ENCODE results near the gene GAGE12J. TPM values are rescaled to one million over a fixed set of nuclear protein-coding genes. Genes with fewer than 3 reads are reported as not detected.
"Not testable (repeated sequence)": the region's sequence is repeated elsewhere in the genome, so short reads cannot be mapped to it uniquely, and the experiment has no call there.

Gene GAGE12J, protein sequence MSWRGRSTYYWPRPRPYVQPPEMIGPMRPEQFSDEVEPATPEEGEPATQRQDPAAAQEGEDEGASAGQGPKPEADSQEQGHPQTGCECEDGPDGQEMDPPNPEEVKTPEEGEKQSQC
- total RNA-seq (2021) (not detected in 2 replicates), Bru-seq, nascent RNA (not detected), BruChase-seq, experiment 1, labeled RNA remaining after a 2-hour chase (not detected), BruChase-seq, experiment 2, labeled RNA remaining after a 6-hour chase (not detected)
- long read RNA-seq, result 0 reads

- H4K20me1 ChIP-seq (ENCODE audit: insufficient read depth); H3K36me3 ChIP-seq (ENCODE audit: low read depth); H3K27ac ChIP-seq; H3K9me2 ChIP-seq (ENCODE audit: insufficient read depth); DNase-seq; POLR2A ChIA-PET (ENCODE audit: unreplicated experiment); H3K4me3 ChIP-seq; H3K79me2 ChIP-seq (ENCODE audit: low read depth); BruUV-seq (replicated peaks); H2AFZ ChIP-seq; H3K4me1 ChIP-seq (replicated peaks; ENCODE audit: insufficient read depth); H3K27me3 ChIP-seq (ENCODE audit: insufficient read depth, low read depth); H3K9me3 ChIP-seq (ENCODE audit: insufficient read depth, low read depth); H3F3A ChIP-seq (ENCODE audit: insufficient read depth, low read depth); CTCF ChIA-PET; H3K4me2 ChIP-seq; intact Hi-C loops (cut with micrococcal nuclease; ENCODE audit: unreplicated experiment): not testable (repeated sequence)
Measured at GRCh38 chrX:49321737-49322136, at the start of gene GAGE12J. Gene GAGE12J, plus strand, starts transcription at chrX:49322037. Its CDS starts 1,157 bp downstream, at chrX:49323194.

DNA sequence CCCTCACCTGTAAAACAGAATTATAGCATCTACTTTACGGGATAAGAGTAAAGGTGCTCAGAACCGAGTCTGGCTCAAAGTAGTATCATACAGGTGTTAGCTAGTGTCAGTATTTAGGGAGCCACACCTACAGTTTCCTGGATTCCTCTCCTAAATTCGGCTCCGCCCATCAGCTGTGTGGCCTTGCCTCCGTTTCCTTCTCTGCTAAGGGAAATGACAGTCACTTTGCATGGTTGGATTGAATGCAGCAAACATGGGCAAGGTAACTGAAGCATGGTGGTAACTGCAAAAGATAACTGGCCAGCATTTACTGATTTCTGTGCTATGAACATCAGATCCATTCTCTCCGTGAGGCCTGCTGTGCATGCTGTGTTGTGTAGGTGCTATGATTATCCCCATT lies 49.4 kb upstream of the GAGE12J start:
- H3K9me2 ChIP-seq (ENCODE audit: insufficient read depth), result no peaks in the 10 kb centered on the region
- ChIA-PET CTCF (no interaction called here), POLR2A (ENCODE audit: unreplicated experiment) (interaction anchor here (0.6 kb wide), 1 partner anchor 37 kb away, joined by 5 read pairs; no protein-coding TSS in a partner anchor)
- no peak for DNase-seq
- BruUV-seq (replicated peaks), result no TSS peak
- no peak overlapping the region for H3K27ac ChIP-seq
- no peaks in the 10 kb centered on the region for H3K36me3 ChIP-seq (ENCODE audit: low read depth)
- H3K4me2 ChIP-seq, result no peak overlapping the region
- no peaks in the 10 kb centered on the region for H3K9me3 ChIP-seq (ENCODE audit: insufficient read depth, low read depth)
- no peak overlapping the region for H2AFZ ChIP-seq
- H3K79me2 ChIP-seq (ENCODE audit: low read depth), result no peaks in the 10 kb centered on the region
- H3K27me3 ChIP-seq (ENCODE audit: insufficient read depth, low read depth), result no peaks in the 10 kb centered on the region
- H3K4me1 ChIP-seq (replicated peaks; ENCODE audit: insufficient read depth), result peaks cover 6% of the 10 kb centered on the region; the same call in 1 of the 2 replicates
- TF ChIP-seq EZH2 (IDR thresholded peaks at IDR 0.05; ENCODE audit: low read depth), result no peak
- no peak for TF ChIP-seq CTCF (conservative IDR thresholded peaks at IDR 0.05)
- H3K4me3 ChIP-seq, result no peak overlapping the region
- no peaks in the 10 kb centered on the region for H4K20me1 ChIP-seq (ENCODE audit: insufficient read depth)
- no peaks in the 10 kb centered on the region for H3F3A ChIP-seq (ENCODE audit: insufficient read depth, low read depth)
- intact Hi-C loops (cut with micrococcal nuclease; ENCODE audit: unreplicated experiment), result no loop called here

GRCh38 chrX:49273181-49273727 lies 48.6 kb upstream of the GAGE12J start:
- BruUV-seq (replicated peaks), result no TSS peak
- H3K4me3 ChIP-seq, result no peak overlapping the region
- H3F3A ChIP-seq (ENCODE audit: insufficient read depth, low read depth), result no peaks in the 10 kb centered on the region
- DNase-seq, result no peak
- no peaks in the 10 kb centered on the region for H3K79me2 ChIP-seq (ENCODE audit: low read depth)
- no peaks in the 10 kb centered on the region for H3K36me3 ChIP-seq (ENCODE audit: low read depth)
- ChIA-PET CTCF (no interaction called here), POLR2A (ENCODE audit: unreplicated experiment) (interaction anchor here (0.6 kb wide), 1 partner anchor 36 kb away, joined by 5 read pairs; no protein-coding TSS in a partner anchor)
- H3K4me2 ChIP-seq, result no peak overlapping the region
- H3K9me3 ChIP-seq (ENCODE audit: insufficient read depth, low read depth), result no peaks in the 10 kb centered on the region
- peaks cover 6% of the 10 kb centered on the region; the same call in 1 of the 2 replicates for H3K4me1 ChIP-seq (replicated peaks; ENCODE audit: insufficient read depth)
- no peaks in the 10 kb centered on the region for H3K27me3 ChIP-seq (ENCODE audit: insufficient read depth, low read depth)
- no peak for TF ChIP-seq EZH2 (IDR thresholded peaks at IDR 0.05; ENCODE audit: low read depth)
- TF ChIP-seq CTCF (conservative IDR thresholded peaks at IDR 0.05), result no peak
- no peak overlapping the region for H2AFZ ChIP-seq
- no peaks in the 10 kb centered on the region for H3K9me2 ChIP-seq (ENCODE audit: insufficient read depth)
- H4K20me1 ChIP-seq (ENCODE audit: insufficient read depth), result no peaks in the 10 kb centered on the region
- H3K27ac ChIP-seq, result no peak overlapping the region
- intact Hi-C loops (cut with micrococcal nuclease; ENCODE audit: unreplicated experiment), result no loop called here
